H9 (cell line): ENCODE measurements around the gene LSP1. TPM values are rescaled to one million over a fixed set of nuclear protein-coding genes. Genes with fewer than 3 reads are reported as not detected.

Experiments
- DNase-seq: peaks from one replicate; pipeline ENCODE4 v3.0.0-alpha.2; 2017
- H2AFZ ChIP-seq: one replicate; pipeline ENCODE4 v1.6.1; 2013; ENCODE audit warnings: mild to moderate bottlenecking, low read length, control low read depth, moderate library complexity
- H2AK5ac ChIP-seq: 2 replicates; pipeline ENCODE4 v1.6.1; 2013; ENCODE audit warnings: low read length, control low read depth, mixed read lengths; ENCODE audit not compliant: insufficient read length
- H2BK120ac ChIP-seq: one replicate; pipeline ENCODE4 v1.6.1; 2013; ENCODE audit warnings: low read depth, mild to moderate bottlenecking, low read length, control low read depth, inconsistent platforms; ENCODE audit not compliant: poor library complexity, severe bottlenecking
- H2BK12ac ChIP-seq: 2 replicates; pipeline ENCODE4 v1.6.1; 2013; ENCODE audit warnings: low read length, control low read depth, mixed read lengths, low read depth; ENCODE audit not compliant: insufficient read length
- H2BK15ac ChIP-seq: 2 replicates; pipeline ENCODE4 v1.6.1; 2013; ENCODE audit warnings: low read depth, low read length, control low read depth
- H2BK20ac ChIP-seq: one replicate; pipeline ENCODE4 v1.6.1; 2013; ENCODE audit warnings: low read depth, mild to moderate bottlenecking, low read length, control low read depth, inconsistent platforms; ENCODE audit not compliant: poor library complexity, severe bottlenecking
- H2BK5ac ChIP-seq: 2 replicates; pipeline ENCODE4 v1.6.1; 2013; ENCODE audit warnings: low read length, control low read depth, mixed read lengths; ENCODE audit not compliant: insufficient read length
- H3K14ac ChIP-seq: 2 replicates; pipeline ENCODE4 v1.6.1; 2013; ENCODE audit warnings: low read length, control low read depth; ENCODE audit not compliant: insufficient read depth
- H3K18ac ChIP-seq: 2 replicates; pipeline ENCODE4 v1.6.1; 2013; ENCODE audit warnings: low read depth, mild to moderate bottlenecking, mixed read lengths, low read length, control low read depth; ENCODE audit not compliant: insufficient read length
- H3K23ac ChIP-seq: 2 replicates; pipeline ENCODE4 v1.6.1; 2013; ENCODE audit warnings: low read length, control low read depth, mixed read lengths, low read depth; ENCODE audit not compliant: insufficient read length
- H3K23me2 ChIP-seq: 2 replicates; pipeline ENCODE4 v1.6.1; 2013; ENCODE audit warnings: low read depth, mild to moderate bottlenecking, mixed read lengths, low read length, control low read depth; ENCODE audit not compliant: insufficient read length, poor library complexity, severe bottlenecking
- H3K27ac ChIP-seq: 2 replicates; pipeline ENCODE4 v1.5.1; 2013; ENCODE audit warnings: low read length, control low read depth, mixed read lengths, low read depth; ENCODE audit not compliant: insufficient read length
- H3K27me3 ChIP-seq: 2 replicates; pipeline ENCODE4 v1.6.1; 2013; ENCODE audit warnings: low read length, control low read depth, inconsistent platforms; ENCODE audit not compliant: insufficient read depth
- H3K4ac ChIP-seq: 2 replicates; pipeline ENCODE4 v1.6.1; 2013; ENCODE audit warnings: low read depth, mild to moderate bottlenecking, control low read depth, inconsistent platforms, low read length, moderate library complexity
- H3K4me1 ChIP-seq: 2 replicates; pipeline ENCODE4 v1.6.1; 2013; ENCODE audit warnings: low read length, control low read depth, inconsistent platforms; ENCODE audit not compliant: insufficient read depth
- H3K4me2 ChIP-seq: 2 replicates; pipeline ENCODE4 v1.6.1; 2013; ENCODE audit warnings: low read length, control low read depth, mixed read lengths; ENCODE audit not compliant: insufficient read length, insufficient read depth
- H3K56ac ChIP-seq: 2 replicates; pipeline ENCODE4 v1.6.1; 2013; ENCODE audit warnings: low read depth, mild to moderate bottlenecking, mixed read lengths, low read length, control low read depth; ENCODE audit not compliant: insufficient read length
- H3K79me1 ChIP-seq: 2 replicates; pipeline ENCODE4 v1.6.1; 2013; ENCODE audit warnings: low read depth, mild to moderate bottlenecking, moderate library complexity, low read length, control low read depth, inconsistent platforms; ENCODE audit not compliant: insufficient read depth, poor library complexity, severe bottlenecking
- H3K79me2 ChIP-seq: 2 replicates; pipeline ENCODE4 v1.6.1; 2013; ENCODE audit warnings: low read length, control low read depth, inconsistent platforms; ENCODE audit not compliant: insufficient read depth
- H3K9ac ChIP-seq: 2 replicates; pipeline ENCODE4 v1.6.1; 2013; ENCODE audit warnings: low read length, control low read depth, mixed read lengths; ENCODE audit not compliant: insufficient read length; ENCODE audit errors: extremely low read depth
- H3K9me3 ChIP-seq: one replicate; pipeline ENCODE4 v1.6.1; 2013; ENCODE audit warnings: low read depth, low read length, inconsistent platforms; ENCODE audit not compliant: control insufficient read depth
- H3T11ph ChIP-seq: one replicate; pipeline ENCODE4 v1.6.1; 2013; ENCODE audit warnings: mild to moderate bottlenecking, low read length, control low read depth, inconsistent platforms
- H4K20me1 ChIP-seq: one replicate; pipeline ENCODE4 v1.6.1; 2013; ENCODE audit not compliant: control insufficient read depth, insufficient read length, insufficient read depth
- H4K5ac ChIP-seq: 2 replicates; pipeline ENCODE4 v1.6.1; 2013; ENCODE audit warnings: low read depth, mild to moderate bottlenecking, mixed read lengths, low read length, control low read depth; ENCODE audit not compliant: insufficient read length
- H4K8ac ChIP-seq: replicated peaks from 2 replicates; pipeline ENCODE4 v1.6.1; 2013; ENCODE audit warnings: low read length, control low read depth, mixed read lengths, low read depth; ENCODE audit not compliant: insufficient read length
- H4K91ac ChIP-seq: 2 replicates; pipeline ENCODE4 v1.6.1; 2013; ENCODE audit warnings: low read depth, mild to moderate bottlenecking, moderate library complexity, mixed read lengths, low read length, control low read depth; ENCODE audit not compliant: insufficient read length
- H3K27ac Mint-ChIP-seq, 3 experiments: 2 replicates in 2 of 3; 3 replicates in 1 of 3; pipeline ENCODE4 v1.8.0; 2020 to 2021; ENCODE audit warnings: mixed read lengths in 3 of 3, mild to moderate bottlenecking in 1 of 3, moderate library complexity in 1 of 3
- H3K27me3 Mint-ChIP-seq: 2 replicates; pipeline ENCODE4 v1.8.0; 2021; ENCODE audit warnings: low read depth, mild to moderate bottlenecking, moderate library complexity, mixed read lengths
- H3K36me3 Mint-ChIP-seq, 3 experiments: 2 replicates in 2 of 3; 3 replicates in 1 of 3; pipeline ENCODE4 v1.8.0; 2020 to 2021; ENCODE audit warnings: low read depth in 3 of 3, mixed read lengths in 3 of 3; ENCODE audit not compliant: insufficient read depth in 1 of 3
- H3K4me1 Mint-ChIP-seq, 2 experiments: 2 replicates each; pipeline ENCODE4 v1.8.0; 2020; ENCODE audit warnings: mixed read lengths in 2 of 2
- H3K4me3 Mint-ChIP-seq, 2 experiments: 2 replicates in 1 of 2; 3 replicates in 1 of 2; pipeline ENCODE4 v1.8.0; 2020 to 2021; ENCODE audit warnings: mild to moderate bottlenecking in 2 of 2, mixed read lengths in 2 of 2, moderate library complexity in 1 of 2
- H3K9me3 Mint-ChIP-seq, 2 experiments: 2 replicates in 1 of 2; 3 replicates in 1 of 2; pipeline ENCODE4 v1.8.0; 2020; ENCODE audit warnings: mild to moderate bottlenecking in 2 of 2, mixed read lengths in 2 of 2, moderate library complexity in 1 of 2
- CTCF ChIP-seq: fragments of 200-600 bp; sonication (generic); conservative IDR thresholded peaks from 3 replicates; pipeline ENCODE4 v1.8.0; 2021; ENCODE audit warnings: antibody characterized with exemption, mild to moderate bottlenecking
- WGBS: extraction: QIAGEN DNeasy Blood & Tissue Kit; methylation state at CpG from one replicate; pipeline ENCODE4 v1.1.7; 2013; ENCODE audit warnings: missing lambda C conversion rate, low lambda C conversion rate, mixed read lengths; ENCODE audit not compliant: insufficient read length; ENCODE audit errors: extremely low coverage; 5-methylcytosine and 5-hydroxymethylcytosine counted together
- total RNA-seq: library from RNA; stranded (reverse); gene quantifications from 2 replicates; pipeline ENCODE4 v1.2.1, GENCODE V29; 2021

LSP1 gene
- total RNA-seq, 1 experiment from 2014 or later = not detected

DNA sequence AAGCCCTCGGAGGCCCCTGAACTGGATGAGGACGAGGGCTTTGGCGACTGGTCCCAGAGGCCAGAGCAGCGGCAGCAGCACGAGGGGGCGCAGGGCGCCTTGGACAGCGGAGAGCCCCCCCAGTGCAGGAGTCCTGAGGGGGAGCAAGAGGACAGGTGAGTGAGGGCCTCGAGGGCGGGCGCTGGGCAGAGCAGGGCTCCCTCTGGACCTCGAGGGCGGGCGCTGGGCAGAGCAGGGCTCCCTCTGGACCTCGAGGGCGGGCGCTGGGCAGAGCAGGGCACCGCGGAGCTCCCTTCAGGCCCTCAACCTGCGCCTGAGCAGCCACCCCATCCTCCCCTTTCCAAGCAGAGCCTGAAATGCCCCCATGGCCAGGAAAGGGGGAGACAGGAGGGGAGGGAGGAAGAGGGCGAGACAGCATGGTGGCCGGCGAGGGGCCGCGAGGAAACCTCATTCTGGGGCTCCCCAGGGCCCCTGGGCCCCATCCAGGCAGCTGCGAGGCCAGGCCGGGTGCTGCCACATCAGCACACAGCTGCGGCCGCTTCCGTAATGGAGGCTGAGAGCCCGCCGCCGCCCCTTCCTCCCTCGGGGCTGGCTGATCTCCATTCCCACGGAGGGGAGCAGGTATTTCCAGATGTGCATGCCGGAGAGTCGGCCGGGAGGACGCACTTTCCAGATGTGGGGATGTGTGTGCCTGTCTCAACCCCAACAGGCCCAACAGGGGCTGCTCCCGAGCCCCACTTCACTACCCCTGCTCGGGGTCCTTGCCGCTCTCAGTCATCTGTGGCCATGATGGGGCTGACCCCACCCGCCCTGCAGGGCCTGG is 28.8 kb downstream of the LSP1 start:
- H3K79me2 ChIP-seq = no peaks in the 10 kb centered on the region
- H3K23me2 ChIP-seq = no peaks in the 10 kb centered on the region
- H3K9me3 ChIP-seq = no peaks in the 10 kb centered on the region
- no peak overlapping the region for H4K8ac ChIP-seq
- no peak overlapping the region for H3K56ac ChIP-seq
- Mint-ChIP-seq H3K9me3 (no peaks in the 10 kb centered on the region), H3K27ac (no peak overlapping the region), H3K36me3 (no peaks in the 10 kb centered on the region), H3K27me3 (peaks cover 2% of the 10 kb centered on the region; the same call in 1 of the 2 replicates), H3K4me3 (no peak overlapping the region), H3K4me1 (no peaks in the 10 kb centered on the region)
- H3K27ac ChIP-seq = no peak overlapping the region
- H2AFZ ChIP-seq = no peak overlapping the region
- no peak overlapping the region for H2BK5ac ChIP-seq
- H3K14ac ChIP-seq = no peak overlapping the region
- H2BK120ac ChIP-seq = no peak overlapping the region
- TF ChIP-seq CTCF = no peak
- no peak overlapping the region for H3K23ac ChIP-seq
- no peaks in the 10 kb centered on the region for H3K79me1 ChIP-seq
- no peak overlapping the region for H4K91ac ChIP-seq
- H2BK20ac ChIP-seq = no peak overlapping the region
- H3K18ac ChIP-seq = no peak overlapping the region
- H3K4me2 ChIP-seq = no peak overlapping the region
- H2BK15ac ChIP-seq = no peak overlapping the region
- no peaks in the 10 kb centered on the region for H3K27me3 ChIP-seq
- H4K20me1 ChIP-seq = no peaks in the 10 kb centered on the region
- no peak overlapping the region for H4K5ac ChIP-seq
- H2AK5ac ChIP-seq = no peak overlapping the region
- WGBS = no CpG with 5 or more reads among the region's 43 CpGs
- H3T11ph ChIP-seq = no peak overlapping the region
- H3K4me1 ChIP-seq = no peaks in the 10 kb centered on the region
- peak; percentile 24 for DNase-seq
- H2BK12ac ChIP-seq = no peak overlapping the region
- no peak overlapping the region for H3K4ac ChIP-seq
- H3K9ac ChIP-seq = no peak overlapping the region
